ENCODE results near the gene ADK.

The ADK gene

DNA sequence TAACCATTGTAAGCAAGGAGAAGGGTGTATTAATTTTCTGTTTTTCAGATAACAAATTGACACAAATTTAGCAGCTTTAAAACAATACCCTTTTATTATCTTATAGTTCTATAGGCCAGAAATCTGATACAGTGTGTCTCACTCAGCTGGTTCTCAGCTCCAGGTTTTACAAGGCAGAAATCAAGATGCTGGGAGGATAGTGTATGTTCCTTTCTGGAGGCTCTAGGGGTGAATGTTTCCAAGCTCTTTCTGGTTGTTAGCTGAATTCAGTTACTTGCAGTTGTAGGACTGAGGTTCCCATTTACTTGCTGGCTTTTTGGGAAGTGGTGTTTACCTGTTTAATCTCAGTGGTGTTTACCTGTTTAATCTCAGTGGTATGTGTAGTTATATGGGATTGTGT lies 125.4 kb downstream of the ADK start:
- TF ChIP-seq, protein P1, sequence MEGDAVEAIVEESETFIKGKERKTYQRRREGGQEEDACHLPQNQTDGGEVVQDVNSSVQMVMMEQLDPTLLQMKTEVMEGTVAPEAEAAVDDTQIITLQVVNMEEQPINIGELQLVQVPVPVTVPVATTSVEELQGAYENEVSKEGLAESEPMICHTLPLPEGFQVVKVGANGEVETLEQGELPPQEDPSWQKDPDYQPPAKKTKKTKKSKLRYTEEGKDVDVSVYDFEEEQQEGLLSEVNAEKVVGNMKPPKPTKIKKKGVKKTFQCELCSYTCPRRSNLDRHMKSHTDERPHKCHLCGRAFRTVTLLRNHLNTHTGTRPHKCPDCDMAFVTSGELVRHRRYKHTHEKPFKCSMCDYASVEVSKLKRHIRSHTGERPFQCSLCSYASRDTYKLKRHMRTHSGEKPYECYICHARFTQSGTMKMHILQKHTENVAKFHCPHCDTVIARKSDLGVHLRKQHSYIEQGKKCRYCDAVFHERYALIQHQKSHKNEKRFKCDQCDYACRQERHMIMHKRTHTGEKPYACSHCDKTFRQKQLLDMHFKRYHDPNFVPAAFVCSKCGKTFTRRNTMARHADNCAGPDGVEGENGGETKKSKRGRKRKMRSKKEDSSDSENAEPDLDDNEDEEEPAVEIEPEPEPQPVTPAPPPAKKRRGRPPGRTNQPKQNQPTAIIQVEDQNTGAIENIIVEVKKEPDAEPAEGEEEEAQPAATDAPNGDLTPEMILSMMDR (IDR thresholded peaks at IDR 0.05) = no peak
- Histone ChIP-seq H3K27ac (no peak overlapping the region), H3K4me3 (no peak overlapping the region)
- DNase-seq (ENCODE audit: low spot score) = no peak

DNA sequence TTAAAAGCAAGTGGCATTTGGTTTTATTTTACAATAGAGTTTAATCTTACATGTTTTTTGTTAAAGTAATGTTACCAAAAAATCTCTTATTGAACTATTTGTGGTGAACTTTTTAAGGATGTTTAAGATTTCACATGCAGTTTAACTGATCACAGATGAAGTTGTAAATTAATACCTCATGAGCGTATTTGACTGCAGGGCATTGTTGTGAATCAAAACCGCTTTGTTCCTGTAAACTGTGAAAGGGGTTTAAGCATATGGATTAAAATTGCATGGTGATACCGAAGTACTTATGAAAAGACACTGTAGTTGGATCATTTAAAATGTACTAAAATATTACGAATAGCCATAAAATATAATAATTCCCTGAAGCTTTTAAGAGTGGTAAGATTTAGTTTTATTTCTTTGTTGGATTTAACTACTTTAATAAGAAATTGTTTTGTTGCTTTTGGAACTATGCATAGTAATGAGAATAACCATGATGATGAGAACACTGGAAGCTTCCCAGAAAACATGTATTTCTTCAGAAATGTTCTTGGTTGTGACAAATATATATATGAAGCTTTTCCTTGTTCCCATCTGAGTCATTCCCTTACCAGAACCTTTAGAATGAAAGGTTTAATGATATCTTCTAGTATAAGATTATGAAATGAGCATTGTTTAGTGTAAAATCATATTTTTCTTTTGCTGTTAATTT lies 131.3 kb downstream of the ADK start:
- H3K27ac ChIP-seq = no peak overlapping the region
- no peak overlapping the region for H3K4me3 ChIP-seq
- DNase-seq (ENCODE audit: low spot score) = no peak
- TF ChIP-seq, protein P1 (IDR thresholded peaks at IDR 0.05) = no peak

DNA sequence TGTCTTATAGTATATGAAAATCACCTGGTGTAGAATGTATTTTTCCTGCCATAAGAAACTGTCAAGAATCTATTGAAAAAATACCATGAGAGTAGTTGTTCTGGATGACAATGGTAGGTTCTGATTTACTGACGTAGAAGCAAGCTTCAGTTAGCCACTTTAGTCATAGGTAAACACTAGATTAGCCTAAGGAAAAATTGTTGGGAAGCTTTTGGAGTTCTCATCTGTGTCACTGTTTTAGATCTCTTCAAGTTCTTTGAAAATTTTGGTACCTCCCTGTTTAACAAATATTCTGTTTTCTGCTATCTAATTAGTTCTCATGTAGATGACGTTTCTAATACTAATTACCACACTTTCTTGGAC lies 131.8 kb downstream of the ADK start:
- DNase-seq (ENCODE audit: low spot score) = no peak
- no peak overlapping the region for H3K4me3 ChIP-seq
- H3K27ac ChIP-seq = no peak overlapping the region
- TF ChIP-seq, protein P1 (IDR thresholded peaks at IDR 0.05) = no peak

DNA sequence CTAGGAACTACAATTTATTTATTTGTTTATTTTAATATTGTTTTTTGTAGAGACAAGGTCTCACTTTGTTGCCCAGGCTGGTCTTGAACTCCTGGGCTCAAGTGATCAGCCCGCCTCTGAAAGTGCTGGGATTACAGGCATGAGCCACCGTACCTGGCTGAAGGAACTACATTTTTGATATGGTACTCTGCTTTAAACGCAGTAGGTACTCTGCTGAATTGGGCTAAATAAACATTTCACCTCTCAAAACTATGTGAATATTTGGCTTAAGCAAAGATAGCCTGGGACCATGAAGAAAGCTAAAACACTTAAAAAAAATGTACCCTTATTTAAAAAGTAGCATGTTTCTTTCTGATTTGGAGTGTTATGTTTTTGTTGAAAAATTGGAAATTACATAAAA lies 138.2 kb downstream of the ADK start:
- TF ChIP-seq, protein P1 (IDR thresholded peaks at IDR 0.05) = no peak
- Histone ChIP-seq H3K27ac (peak overlapping the region; percentile 19 to 63), H3K4me3 (no peak overlapping the region)
- DNase-seq (ENCODE audit: low spot score) = no peak

DNA sequence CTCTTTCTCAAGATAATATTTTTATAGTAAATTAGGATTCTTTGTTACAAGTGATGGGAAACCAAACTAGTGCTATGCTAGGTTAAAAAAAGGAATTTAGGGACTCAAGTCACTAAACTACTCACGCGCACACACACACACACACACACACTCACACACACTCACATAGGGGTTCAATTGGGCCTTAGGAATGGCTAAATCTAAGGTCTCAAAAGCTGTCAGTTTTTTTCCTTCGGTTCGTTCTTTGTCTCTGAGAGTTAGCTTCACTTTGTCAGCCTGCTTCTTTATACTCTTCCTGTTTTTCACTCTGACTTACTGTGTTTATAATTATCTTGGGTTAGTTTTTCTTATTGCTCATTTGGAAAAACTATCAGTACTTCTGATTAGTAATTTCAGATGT lies 138.9 kb downstream of the ADK start:
- no peak for DNase-seq (ENCODE audit: low spot score)
- TF ChIP-seq, protein P1 (IDR thresholded peaks at IDR 0.05) = no peak
- Histone ChIP-seq H3K27ac (peak overlapping the region; percentile 19 to 63), H3K4me3 (peak overlapping the region; percentile 0)

DNA sequence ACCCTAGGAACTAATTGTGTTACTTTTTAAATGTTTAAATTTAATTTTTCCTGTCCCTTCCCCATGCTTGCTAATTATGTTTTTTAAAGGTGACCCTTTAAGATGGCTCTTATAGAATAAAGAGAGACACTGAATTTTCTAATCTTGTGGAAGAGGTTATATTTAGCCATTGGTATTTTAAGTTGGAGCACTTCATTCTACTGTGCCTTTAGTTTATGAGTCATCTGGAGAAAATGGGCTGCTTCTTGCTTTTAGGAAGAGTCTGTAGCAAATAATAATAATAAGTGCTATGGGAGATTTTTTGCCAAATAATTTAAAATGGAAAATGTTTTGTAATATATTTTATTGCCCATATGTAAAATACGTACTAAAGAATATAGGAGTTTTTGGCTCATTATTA lies 139.7 kb downstream of the ADK start:
- Histone ChIP-seq H3K27ac (peak overlapping the region; percentile 19 to 62), H3K4me3 (no peak overlapping the region)
- DNase-seq (ENCODE audit: low spot score) = no peak
- TF ChIP-seq, protein P1 (IDR thresholded peaks at IDR 0.05) = no peak

DNA sequence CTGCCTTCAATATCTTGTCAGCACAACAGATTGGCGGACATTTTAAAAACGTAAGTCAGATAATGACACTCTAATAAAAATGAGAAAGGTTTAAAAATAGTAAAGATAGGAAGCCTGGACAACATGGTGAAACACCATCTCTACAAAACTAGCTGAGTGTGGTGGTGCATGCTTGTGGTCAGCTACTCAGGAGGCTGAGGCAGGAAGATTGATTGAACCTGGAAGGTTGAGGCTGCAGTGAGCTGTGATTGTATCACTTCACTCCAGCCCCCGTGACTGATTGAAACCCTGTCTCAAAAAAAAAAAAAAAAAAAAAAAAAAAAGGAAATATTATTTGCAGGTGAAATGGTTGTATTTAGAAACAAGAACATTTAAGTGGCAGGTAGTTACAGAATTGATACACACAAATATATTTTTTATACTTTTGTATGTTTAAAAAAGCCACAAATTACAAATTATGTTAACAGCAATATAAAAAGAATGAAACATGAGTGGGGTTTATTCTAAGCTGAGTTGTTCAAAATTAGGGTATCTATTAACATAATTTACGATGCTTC lies 141.9 kb downstream of the ADK start:
- DNase-seq (ENCODE audit: low spot score) = no peak
- TF ChIP-seq, protein P1 (IDR thresholded peaks at IDR 0.05) = no peak
- Histone ChIP-seq H3K27ac (peak overlapping the region; percentile 56 to 58), H3K4me3 (no peak overlapping the region)

Measured in coronary artery (tissue), 2 donors.